Measurements from ENCODE around the gene RGL4.

- TF ChIP-seq EZH2phosphoT487 (IDR thresholded peaks at IDR 0.05; ENCODE audit: borderline replicate concordance, low read length) (no peak), CTCF (IDR thresholded peaks at IDR 0.05; ENCODE audit: low read depth, low read length, poor library complexity, severe bottlenecking) (no peak)
Observed at GRCh38 chr22:23655891-23656475, 34.8 kb upstream of the RGL4 start.

All from DOHH2 (cell line).